Muscle of arm (tissue), 12 donors: ENCODE measurements around the gene MICAL2. TPM values are rescaled to one million over a fixed set of nuclear protein-coding genes. Genes with fewer than 3 reads are reported as not detected.

ENCODE experiments used
- DNase-seq: peaks from one replicate; pipeline ENCODE4 v3.0.0-alpha.2; 2013
- polyA plus RNA-seq, 12 donors: library from polyadenylated mRNA; unstranded; fragments of 120-200 nt; gene quantifications; one replicate each; pipeline ENCODE4 v1.2.1, GENCODE V29; 2013; ENCODE audit not compliant: insufficient read length in 12 of 12

MICAL2 gene
- polyA plus RNA-seq, 12 donors: 14.1 to 91.3 (median 20.6) TPM; not detected in 1

DNA sequence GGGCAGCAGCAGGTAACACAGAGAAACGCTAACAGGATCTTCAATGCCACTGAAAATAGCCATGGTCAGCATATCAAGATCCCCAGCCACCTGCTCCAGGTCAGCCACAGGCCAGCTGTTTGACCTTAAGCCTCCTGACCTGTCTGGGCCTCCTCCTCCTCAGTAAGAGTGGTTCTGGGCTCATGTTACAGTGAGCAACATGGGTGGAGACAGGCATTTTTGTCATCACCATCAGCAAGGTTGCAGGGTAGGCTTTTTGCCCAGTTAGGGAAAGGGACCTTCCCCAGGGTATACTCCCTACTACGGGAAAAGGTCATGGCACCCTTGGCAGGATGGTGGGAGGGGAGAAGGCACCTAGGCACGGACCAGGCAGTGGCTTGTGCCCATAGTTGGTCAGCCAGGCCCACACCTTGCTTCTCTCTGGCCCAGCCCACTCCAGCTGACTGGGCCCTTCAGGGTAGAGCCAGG is 135.2 kb downstream of the MICAL2 start:
- no peak for DNase-seq

DNA sequence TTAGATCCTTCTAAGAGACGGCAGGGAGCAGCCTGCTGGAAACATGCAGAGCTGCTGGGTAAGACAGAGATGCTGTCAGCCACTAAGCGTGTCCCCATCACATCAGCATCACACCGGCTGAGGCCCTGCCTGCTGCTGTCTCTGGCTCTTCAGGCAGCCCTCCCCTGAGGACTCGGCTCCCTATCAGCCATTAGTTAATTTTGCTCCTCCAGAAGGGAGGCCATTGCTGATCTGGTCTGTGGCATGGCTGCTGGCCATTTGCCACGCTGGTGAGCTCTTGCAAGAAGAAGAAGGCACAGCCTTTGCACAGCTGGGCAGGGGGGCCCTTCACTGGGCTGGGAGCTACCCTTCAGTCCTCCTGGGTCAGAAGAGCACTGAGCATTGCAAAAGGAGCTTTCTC is 135.8 kb downstream of the MICAL2 start:
- DNase-seq: no peak

DNA sequence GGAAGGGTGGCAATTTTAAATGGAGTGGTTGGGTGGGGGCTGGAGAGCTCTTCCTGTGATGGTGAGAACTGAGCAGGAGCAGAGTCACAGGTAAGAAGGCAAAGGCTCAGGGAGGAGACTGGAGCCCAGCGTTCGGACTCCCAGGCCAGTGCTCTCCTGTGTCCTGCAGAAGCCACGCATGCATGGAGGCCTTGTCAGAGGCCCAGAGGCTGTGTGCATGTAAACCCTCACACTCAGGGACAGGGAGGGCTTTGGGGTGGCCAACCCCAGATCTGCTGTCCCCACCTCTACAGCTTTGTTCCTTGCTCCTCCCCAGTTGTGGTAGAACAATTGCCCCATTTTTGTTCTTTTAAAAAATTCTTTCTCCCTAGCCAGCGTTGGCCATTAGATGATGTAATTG is 136.6 kb downstream of the MICAL2 start:
- DNase-seq: no peak

DNA sequence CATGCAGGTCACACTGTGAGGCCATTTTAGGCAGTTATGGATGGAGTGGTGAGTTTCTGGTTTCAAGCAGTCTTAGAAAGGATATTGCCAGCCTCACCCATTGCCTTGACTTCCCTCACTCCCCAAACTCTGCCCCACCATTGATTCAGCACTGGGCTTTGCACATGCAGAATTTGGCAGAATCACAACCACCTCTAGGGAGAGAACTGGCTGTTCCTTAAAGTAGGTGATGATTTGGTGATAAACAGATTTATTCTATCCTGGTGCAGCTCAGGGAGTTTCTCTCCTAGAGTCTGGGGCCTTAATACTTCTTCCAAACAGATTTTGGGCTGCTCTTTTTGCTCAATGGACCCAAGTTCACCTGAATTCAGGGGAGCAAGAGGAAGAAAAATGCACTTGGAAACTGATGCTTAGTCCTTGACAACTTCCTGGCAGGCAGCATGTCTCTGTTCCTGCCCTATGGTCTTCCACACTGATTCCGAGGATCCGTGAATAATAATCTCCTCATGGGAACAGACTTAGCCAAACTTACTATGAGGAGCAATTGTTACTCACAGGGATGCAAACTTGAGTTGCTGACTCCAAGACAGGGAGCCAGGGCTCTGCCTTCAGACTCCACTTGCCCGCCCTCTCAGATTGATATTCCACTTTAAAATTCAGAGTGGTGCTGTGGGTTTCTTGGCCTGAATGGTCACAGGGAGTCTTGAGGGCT is 137.3 kb downstream of the MICAL2 start:
- no peak for DNase-seq

DNA sequence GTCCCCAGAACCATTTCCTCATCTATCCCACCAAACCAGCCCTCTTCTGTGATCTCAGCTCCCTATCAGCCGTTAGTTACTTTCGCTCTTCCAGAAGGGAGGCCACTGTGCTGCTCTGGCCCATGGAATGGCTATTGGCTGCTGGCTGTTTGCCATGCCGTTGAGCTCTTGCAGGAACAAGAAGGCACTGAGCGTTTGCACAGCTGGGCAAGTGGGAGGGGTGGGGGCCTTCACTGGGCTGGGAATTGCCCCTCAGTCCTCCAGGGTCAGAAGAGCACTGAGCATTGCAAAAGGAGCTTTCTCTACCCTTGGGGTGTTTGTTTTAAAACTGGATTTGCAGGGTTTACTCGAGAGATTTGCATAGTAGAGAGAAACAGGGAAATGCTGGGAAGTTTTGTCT is 137.9 kb downstream of the MICAL2 start:
- no peak for DNase-seq

DNA sequence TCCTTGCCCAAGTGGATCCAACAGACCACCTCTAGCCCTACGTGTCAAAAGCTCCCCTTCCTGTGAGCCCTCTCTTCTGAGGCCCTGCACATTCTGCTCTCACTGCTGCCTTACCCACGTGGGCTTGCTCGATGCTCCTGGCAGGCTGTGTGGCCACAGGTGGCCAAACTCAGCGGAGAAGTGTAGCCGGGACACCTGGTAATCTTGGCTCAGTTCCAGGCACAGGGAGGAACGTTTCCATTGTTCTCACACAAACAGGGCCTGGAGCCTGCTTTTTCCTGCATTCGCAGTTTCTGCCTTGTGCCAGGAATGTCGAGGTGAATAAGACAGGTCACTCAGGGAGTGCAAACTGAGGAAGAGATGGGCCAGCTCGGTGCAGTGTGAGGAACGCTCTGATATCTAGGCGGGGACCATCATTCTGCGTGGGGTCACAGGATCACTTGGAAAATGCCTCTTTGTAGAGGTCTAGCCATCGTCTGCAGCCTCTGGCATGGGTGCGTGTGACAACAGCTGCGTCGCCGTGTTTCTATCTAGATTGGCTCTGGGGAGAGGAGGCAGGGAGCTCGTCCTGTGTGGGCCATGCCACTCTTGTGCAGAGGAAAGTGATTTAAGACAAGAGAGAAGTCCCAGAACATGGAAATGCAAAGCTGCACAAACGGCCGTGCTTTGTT is 139.3 kb downstream of the MICAL2 start:
- DNase-seq: peak; percentile 57

DNA sequence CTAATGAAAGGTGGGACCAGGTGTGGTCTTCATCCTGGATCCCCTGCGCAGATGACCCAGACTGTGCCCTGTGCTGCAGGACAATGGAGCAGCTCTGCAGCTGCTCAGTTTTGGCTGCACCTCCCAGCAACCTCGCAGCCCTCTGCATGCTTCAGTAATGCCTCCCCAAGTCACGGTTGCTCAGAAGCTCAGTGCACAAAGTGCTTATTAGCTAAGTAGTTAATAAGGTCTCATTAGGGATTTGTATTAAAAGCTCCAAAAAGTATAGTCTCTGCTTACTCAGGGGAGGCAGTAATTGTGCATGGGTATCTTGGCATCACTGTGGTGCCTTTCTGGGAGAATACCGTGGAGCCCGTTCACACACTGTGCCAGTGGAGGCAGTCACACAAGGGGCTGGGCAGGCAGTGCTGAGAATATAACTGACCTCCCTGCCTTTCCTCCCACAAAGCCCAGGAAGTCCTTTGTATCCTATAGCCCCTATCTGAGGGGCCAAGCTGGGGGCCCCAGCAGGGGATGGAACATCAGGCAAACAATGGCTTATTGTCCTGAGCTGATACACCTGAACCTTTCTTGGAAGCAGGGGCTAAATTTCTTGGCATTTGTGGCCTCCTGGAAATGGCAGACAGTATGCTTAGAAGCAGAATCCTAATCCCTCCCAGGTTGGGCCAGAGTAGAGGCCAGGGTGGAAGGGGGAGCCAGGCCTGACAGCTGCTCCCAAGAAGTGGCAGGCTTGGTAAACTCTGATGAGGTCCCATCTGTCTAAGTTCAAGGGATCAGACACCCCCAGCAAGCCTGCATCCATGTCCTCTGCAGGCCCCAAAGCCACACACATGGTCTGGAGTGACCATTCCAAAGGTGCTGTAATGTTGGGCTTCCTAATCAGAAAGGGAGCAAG is 141.5 kb downstream of the MICAL2 start:
- DNase-seq: no peak

DNA sequence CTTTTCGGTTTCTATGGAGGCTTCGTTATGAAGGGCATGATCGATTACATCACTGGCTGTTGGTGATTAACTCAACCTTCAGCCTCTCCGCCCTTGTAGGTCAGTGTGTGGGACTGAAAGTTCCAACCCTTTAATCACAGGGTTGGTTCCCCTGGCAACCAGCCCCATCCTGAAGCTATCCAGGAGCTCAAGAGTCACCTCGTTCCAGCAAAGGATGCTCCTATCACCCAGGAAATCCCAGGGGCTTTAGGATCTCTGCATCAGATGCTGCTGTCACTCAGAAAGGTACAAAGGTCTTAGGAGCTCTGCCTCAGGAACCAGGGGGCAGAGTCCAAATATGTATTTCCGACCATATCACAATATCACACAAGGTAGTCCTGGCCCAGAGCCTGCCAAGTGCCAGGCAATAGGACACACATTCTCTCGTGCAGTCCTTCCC is 143.5 kb downstream of the MICAL2 start:
- DNase-seq: no peak

DNA sequence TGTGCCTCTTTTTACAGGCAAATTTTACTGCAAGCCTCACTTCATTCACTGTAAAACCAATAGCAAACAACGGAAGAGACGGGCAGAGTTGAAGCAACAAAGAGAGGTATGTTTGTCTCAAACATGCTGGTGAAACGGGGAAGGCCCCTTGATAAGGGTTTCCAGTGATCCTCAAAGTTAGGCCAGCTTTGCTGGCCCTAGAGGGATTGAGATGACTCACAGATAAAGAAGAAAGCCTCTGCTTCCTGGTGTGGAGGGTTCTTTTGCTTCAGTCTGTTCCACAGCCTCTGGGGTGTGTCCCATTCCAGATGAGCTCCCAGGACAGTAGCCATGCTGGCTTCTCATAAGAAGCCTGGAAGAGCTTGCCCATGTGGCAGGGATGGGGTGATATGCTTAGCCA is 148.1 kb downstream of the MICAL2 start:
- no peak for DNase-seq

DNA sequence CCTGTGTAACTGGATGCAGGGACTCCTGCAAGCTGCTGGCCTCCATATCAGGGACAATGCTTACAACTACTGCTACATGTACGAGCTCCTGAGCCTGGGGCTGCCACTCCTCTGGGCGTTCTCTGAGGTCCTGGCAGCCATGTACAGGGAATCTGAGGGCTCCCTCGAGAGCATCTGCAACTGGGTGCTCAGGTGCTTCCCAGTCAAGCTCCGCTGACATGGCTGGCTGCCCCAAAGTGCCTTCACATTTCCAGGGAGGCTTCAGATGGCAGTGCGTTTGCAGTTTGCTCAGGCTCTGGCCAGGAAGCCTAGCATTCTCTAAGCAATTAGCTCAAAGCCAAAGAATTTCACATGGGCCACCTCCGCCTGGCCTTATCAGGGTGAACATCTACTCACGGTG is 149.6 kb downstream of the MICAL2 start:
- no peak for DNase-seq

DNA sequence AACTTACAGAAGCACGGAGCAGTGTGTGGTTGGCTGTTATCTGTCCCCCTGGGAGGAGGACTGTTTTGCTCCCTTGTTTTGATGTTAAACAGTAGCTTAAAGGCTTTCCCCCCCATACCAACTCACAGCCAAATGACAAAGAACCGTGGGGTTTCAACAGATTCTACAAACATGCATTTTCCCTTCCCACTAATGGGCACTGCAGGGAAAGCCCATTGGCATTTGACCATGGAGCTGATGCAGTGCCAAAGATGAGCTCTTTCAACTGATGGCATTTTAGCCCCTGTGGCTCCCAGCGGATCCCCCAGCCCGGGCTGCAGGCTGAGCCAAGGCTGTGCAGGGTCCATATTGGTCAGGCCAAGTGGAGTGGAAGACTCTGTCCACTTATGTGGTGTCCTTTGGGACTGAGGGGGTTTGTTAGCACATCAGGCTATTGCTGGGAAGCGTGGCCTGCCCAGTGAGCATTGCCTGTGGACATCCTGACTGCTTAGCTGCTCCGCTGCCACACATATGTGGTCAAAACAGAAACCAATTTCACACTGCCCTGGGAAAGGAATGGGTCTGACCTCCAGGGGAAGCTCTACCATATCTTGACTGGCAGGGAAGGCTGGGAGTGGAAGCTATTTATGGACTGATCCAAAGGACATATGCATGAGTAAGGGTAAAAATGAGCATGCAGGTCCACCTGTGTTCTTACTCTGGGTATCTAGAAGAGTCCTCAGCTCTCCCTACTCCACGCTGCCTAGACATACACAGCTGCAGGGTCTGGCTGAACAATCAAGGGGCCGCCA is 150.5 kb downstream of the MICAL2 start:
- no peak for DNase-seq

DNA sequence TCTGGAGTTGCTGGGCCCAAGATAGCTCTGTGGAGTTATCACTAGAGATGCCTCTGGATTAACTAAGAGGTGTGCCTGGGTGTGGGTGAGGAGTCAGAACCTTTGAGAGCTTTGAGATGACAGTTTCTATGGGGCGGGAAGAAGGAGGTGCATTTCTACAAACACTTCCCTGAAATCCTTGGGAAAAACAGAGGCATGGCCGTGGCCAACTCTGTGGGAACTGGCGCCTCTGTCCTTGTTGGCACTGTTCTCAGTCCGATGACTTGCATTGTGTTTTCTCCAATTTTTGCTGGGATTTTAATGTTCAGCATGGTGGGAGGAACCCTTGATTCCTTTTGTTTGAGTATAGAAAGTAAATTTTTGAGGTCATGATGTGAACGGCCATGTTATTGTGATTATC is 151.2 kb downstream of the MICAL2 start:
- no peak for DNase-seq

DNA sequence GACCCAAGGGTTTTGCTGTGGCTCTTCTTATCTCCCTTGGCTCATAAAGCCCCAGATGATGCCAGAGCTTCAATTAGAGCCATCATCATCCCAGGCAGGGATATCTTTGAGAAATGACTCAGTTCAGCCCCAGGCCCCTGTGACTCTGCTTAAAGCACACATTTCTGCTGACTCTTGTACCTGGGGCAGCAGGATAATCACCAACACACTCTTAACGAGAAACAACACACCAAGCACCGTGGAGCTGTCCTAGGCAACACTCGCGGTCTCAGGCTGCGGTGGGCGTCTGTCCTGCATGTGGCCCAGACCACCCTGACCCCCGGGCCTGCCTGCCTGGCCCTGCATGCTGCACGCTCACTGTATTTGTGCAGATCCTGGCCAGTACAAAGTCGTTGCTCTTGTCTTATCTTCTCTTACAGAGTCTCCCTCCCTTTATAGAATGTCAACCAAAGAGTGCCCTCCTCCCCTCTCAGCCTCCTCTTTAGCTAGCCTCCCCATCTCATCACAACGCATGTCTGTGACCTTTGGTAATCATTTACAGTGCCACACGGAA is 152.8 kb downstream of the MICAL2 start:
- no peak for DNase-seq

DNA sequence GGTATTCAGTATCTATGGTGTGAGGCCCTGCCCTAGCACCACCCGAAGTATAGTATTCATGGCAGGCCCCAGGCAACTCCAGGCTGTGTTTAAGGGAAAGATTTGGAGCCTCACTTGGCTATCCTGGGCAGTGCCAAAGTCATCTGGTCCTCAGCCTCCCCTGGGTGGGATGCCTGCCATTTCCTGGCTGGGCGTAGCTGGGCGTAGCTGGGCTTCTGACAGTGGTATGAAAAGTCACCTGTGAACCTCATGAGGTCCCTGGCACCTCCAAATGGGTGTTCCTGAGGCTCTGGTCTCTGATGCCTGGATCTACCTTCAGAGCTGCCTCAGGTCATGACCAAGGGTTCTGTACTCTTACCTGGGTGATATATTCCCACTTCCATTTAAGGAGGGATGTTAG is 154.0 kb downstream of the MICAL2 start:
- DNase-seq: no peak

DNA sequence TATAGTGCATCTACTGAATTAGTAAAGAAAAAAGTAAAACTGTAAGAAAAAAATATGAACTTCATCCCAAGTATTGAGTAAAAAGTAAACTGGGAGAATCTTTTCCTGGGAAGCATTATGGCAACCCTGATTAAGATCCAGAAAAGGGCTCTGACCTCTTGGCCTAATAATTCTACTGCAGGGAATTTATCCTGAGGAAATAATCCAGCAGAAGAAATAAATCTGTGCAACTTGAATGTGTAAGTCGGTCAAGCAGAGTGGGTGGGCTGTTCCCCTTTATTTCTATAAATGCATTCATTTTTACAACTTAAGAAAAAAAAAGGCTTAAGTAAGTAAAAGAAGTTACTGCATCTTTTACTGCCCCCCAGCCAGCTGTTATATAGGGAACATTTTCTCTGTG is 155.7 kb downstream of the MICAL2 start:
- DNase-seq: no peak

DNA sequence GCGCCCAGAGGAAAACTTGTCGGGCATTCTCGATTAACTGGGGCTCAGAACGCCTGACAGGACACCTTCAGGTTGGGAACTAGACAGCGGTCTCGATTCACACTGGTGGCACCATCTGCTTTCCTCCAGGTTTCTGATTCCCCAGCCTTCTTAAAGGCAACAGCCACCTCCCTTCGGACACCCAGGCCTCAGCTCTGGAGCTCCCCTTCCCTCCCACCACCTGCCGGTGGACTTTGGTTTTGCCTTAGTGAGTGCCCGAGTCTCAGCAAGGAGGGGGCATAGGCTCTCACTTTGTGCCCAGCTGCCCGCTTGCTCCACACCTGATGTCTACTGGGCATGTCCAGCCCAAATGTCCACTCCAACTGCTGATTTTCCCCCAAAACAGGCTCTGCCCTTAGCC is 156.6 kb downstream of the MICAL2 start:
- DNase-seq: no peak

DNA sequence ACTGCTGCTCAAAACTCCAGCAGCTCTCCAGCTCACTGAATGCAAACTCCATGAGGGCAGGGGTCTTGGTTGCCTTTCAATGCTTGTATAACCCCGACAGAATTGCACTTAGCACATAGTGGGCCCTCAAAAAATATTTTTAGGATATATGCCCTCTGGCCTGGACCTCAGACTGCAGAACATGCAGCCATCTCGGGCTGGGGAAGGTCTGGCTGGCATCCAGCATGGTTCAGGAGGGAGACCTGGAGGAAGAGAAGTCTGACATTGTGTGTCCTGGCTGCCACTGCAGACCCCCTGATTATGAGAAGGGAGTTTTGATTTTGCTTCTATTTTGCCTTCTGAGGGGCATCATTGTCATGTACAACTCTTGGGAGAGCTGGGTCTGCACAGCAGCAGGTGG is 157.5 kb downstream of the MICAL2 start:
- no peak for DNase-seq

DNA sequence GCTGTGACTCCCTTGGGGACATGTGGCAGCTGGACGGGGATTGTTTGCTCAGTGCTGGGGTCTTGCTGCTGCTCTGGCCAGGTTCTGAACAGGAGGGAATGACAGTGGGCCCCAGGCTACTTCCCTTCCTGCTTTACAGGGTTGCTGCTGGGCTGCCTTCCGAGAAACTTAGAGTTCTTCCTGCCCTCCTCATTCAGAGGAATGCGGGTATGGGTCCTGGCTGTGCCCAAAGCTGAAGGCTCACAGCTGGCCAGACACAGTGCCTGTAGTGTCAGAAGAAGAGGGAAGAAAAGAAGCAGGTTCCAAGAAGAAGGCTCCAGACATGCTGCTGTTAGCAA is 158.7 kb downstream of the MICAL2 start:
- DNase-seq: no peak

DNA sequence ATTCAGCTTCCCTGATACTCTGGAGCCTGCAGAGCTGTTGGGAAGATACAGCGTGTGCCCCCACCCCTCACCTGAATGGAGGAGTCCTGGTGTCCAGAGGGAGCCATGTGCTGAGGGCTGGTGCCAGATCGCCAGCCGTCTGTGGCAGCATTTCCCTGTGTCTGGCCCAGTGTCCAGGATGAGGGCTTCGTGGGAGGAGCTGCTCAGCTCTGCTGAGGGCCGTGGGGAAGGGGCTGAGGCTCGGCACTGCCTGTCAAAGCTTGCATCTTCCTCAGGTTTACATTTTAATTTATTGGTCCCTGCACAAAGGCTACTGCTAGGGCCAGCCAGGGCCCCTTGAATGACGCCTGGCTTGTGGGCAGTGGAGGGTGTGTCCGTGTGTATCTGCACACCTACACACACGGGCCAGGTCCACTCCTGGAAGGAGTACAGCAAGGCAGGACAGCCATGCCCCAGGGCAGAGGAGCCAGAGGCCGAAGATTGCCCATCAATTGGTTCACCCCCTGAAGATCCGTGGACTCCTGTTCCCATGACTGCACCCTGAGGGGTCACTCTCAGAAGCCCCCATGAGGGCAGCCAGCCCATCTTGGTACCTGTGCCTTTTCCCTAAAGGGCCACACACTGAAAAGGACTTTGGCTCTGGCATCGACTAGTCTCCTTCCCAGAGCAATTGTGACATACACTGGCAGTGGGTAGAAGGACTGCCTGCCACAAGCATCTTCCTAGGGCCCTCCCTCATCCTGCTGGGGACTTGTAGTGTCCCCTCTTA is 159.2 kb downstream of the MICAL2 start:
- DNase-seq: no peak

DNA sequence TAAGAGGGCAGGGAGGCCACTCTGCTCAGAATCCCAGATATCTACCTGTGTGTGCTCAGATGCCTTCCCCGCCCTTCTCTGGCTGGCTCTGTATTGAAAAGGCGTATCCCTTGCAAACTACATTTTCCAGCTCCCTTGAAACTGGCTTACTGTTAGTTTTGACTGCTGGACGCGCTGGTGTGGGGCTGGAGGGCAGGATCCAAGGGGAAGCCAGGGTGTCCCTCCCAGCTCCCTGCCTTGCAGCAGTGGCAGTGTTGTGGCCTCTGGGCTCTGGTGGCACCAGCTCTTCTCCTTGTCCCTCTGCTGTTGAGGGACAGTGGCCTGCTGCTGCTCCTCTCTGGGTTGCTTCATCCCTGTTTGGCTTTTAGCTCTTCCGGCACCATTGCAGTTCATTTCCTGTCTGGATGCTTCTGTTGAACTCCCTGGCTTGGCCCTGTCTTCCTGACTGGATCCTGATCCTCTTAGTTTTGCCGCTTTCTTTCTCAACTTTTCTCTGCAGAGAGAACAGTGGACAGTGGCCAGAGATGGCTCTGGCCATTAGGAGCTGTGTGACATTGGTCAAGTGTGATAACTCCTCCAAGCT is 159.9 kb downstream of the MICAL2 start:
- no peak for DNase-seq
